ENCODE results near the gene RAD51B.

RAD51B gene

GRCh38 chr14:68639758-68640574, 820.4 kb downstream of the RAD51B start:
- DNase-seq (ENCODE audit: low read depth), result no peak
- no peak for TF ChIP-seq CTCF (IDR thresholded peaks at IDR 0.05; ENCODE audit: insufficient read depth, low read depth, low read length, missing control alignments)

GRCh38 chr14:68643673-68644072, 824.1 kb downstream of the RAD51B start:
- H3K4me3 ChIP-seq (ENCODE audit: low read depth, low read length), result no peak overlapping the region
- DNase-seq (ENCODE audit: low read depth), result no peak
- TF ChIP-seq CTCF (IDR thresholded peaks at IDR 0.05; ENCODE audit: insufficient read depth, low read depth, low read length, missing control alignments), result no peak

More at GRCh38 chr14:68639758-68640574, 820.4 kb downstream of the RAD51B start:
- no peak overlapping the region for H3K4me3 ChIP-seq (ENCODE audit: low read depth, low read length)

GRCh38 chr14:68644101-68644500, 824.5 kb downstream of the RAD51B start:
- no peak for TF ChIP-seq CTCF (IDR thresholded peaks at IDR 0.05; ENCODE audit: insufficient read depth, low read depth, low read length, missing control alignments)
- no peak for DNase-seq (ENCODE audit: low read depth)
- no peak overlapping the region for H3K4me3 ChIP-seq (ENCODE audit: low read depth, low read length)

- H3K4me3 ChIP-seq (ENCODE audit: low read depth, low read length), result no peak overlapping the region
- no peak for DNase-seq (ENCODE audit: low read depth)
- TF ChIP-seq CTCF (IDR thresholded peaks at IDR 0.05; ENCODE audit: insufficient read depth, low read depth, low read length, missing control alignments), result no peak
Observed at GRCh38 chr14:68645371-68645770, 825.8 kb downstream of the RAD51B start.

GRCh38 chr14:68649476-68650189, 830.1 kb downstream of the RAD51B start:
- no peak for DNase-seq (ENCODE audit: low read depth)
- TF ChIP-seq CTCF (IDR thresholded peaks at IDR 0.05; ENCODE audit: insufficient read depth, low read depth, low read length, missing control alignments), result no peak
- no peak overlapping the region for H3K4me3 ChIP-seq (ENCODE audit: low read depth, low read length)

GRCh38 chr14:68650404-68650994, 830.9 kb downstream of the RAD51B start:
- TF ChIP-seq CTCF (IDR thresholded peaks at IDR 0.05; ENCODE audit: insufficient read depth, low read depth, low read length, missing control alignments), result no peak
- no peak overlapping the region for H3K4me3 ChIP-seq (ENCODE audit: low read depth, low read length)
- DNase-seq (ENCODE audit: low read depth), result no peak

Data from GM12865 (cell line).